Esophagus squamous epithelium (tissue), 5 donors: ENCODE data around the gene PIEZO1. TPM values are rescaled to one million over a fixed set of nuclear protein-coding genes. Genes with fewer than 3 reads are reported as not detected.

Source experiments
- DNase-seq: peaks from one replicate; lab custom pipeline; 2025; lab: John Stamatoyannopoulos, UW
- H3K27ac ChIP-seq, 4 donors: fragments of 200-600 bp; sonication (generic); one replicate each; pipeline ENCODE4 v1.5.1; 2016 to 2019; ENCODE audit warnings: mild to moderate bottlenecking in 1 of 4
- H3K27me3 ChIP-seq, 4 donors: fragments of 200-600 bp; sonication (generic); 1 replicate in 3 of 4; 2 replicates in 1 of 4; pipeline versions ENCODE4 v1.5.1 to v1.6.0; 2017 to 2021; ENCODE audit warnings: antibody characterized with exemption in 1 of 4
- H3K36me3 ChIP-seq, 3 donors: fragments of 200-600 bp; sonication (generic); one replicate each; pipeline ENCODE4 v1.5.1; 2016 to 2019
- H3K4me1 ChIP-seq, 3 donors: fragments of 200-600 bp; sonication (generic); one replicate each; pipeline ENCODE4 v1.5.1; 2017 to 2019
- H3K4me3 ChIP-seq, 4 donors: fragments of 200-600 bp; sonication (generic); 1 replicate in 3 of 4; 2 replicates in 1 of 4; pipeline ENCODE4 v1.5.1; 2016 to 2019; ENCODE audit warnings: mild to moderate bottlenecking in 2 of 4, moderate library complexity in 1 of 4
- H3K9me3 ChIP-seq, 3 donors: fragments of 200-600 bp; sonication (generic); one replicate each; pipeline ENCODE4 v1.5.1; 2016 to 2019
- CTCF ChIP-seq, 6 experiments: fragments of 450-650 bp in 4 of 6; fragments of 200-600 bp in 2 of 6; sonication (generic) in 2 of 6; IDR thresholded peaks; one replicate each; pipeline ENCODE4 v1.5.1; 2016 to 2019; ENCODE audit warnings: antibody characterized with exemption in 6 of 6, mild to moderate bottlenecking in 4 of 6, moderate library complexity in 4 of 6
- POLR2A ChIP-seq, 4 donors: fragments of 450-650 bp; IDR thresholded peaks; one replicate each; pipeline ENCODE4 v1.6.1; 2017; ENCODE audit warnings: antibody characterized with exemption in 4 of 4, mild to moderate bottlenecking in 4 of 4, moderate library complexity in 3 of 4
- WGBS, 2 donors: methylation state at CpG; one replicate each; pipeline ENCODE4 v1.1.5; 2018; 5-methylcytosine and 5-hydroxymethylcytosine counted together
- intact Hi-C: fragments of 100-400 bp; cut with DNase I; formaldehyde crosslinking; loops from one replicate; pipeline ENCODE4 v1.15.0; 2022
- total RNA-seq, 4 donors: library from RNA; depleted of rRNA; stranded (reverse); fragments of >200 nt; gene quantifications; one replicate each; pipeline ENCODE4 v1.1.0, GENCODE V29; 2016
- donor health status: DM: yes; HTN: yes; CAD: no.

The PIEZO1 gene
- total RNA-seq, 4 donors from 2014 or later = 46.0 to 131 (median 103) TPM

GRCh38 chr16:88813269-88814143 is 28.5 kb upstream of the PIEZO1 start:
- DNase-seq = no peak
- WGBS, 2 donors = 22 to 68% methylated on average over 12 to 21 of the region's 26 CpGs
- TF ChIP-seq CTCF (IDR thresholded peaks at IDR 0.05) (no peak), POLR2A (IDR thresholded peaks at IDR 0.05) (no peak)
- peak overlapping the region in 3 of 4 donors; percentile 92 to 98 (median 96) for H3K27ac ChIP-seq
- peaks cover 7 to 17% (median 10%) of the 10 kb centered on the region in 3 donors for H3K36me3 ChIP-seq
- intact Hi-C loops = loop anchor here (5.0 to 10.0 kb wide), 2 partner anchors 44 to 351 kb away; partner anchors contain the start of genes GALNS and TRAPPC2L
- H3K9me3 ChIP-seq = no peaks in the 10 kb centered on the region
- peaks cover 36 to 64% (median 41%) of the 10 kb centered on the region in 3 donors for H3K4me1 ChIP-seq
- H3K4me3 ChIP-seq = no peak overlapping the region
- no peaks in the 10 kb centered on the region for H3K27me3 ChIP-seq

DNA sequence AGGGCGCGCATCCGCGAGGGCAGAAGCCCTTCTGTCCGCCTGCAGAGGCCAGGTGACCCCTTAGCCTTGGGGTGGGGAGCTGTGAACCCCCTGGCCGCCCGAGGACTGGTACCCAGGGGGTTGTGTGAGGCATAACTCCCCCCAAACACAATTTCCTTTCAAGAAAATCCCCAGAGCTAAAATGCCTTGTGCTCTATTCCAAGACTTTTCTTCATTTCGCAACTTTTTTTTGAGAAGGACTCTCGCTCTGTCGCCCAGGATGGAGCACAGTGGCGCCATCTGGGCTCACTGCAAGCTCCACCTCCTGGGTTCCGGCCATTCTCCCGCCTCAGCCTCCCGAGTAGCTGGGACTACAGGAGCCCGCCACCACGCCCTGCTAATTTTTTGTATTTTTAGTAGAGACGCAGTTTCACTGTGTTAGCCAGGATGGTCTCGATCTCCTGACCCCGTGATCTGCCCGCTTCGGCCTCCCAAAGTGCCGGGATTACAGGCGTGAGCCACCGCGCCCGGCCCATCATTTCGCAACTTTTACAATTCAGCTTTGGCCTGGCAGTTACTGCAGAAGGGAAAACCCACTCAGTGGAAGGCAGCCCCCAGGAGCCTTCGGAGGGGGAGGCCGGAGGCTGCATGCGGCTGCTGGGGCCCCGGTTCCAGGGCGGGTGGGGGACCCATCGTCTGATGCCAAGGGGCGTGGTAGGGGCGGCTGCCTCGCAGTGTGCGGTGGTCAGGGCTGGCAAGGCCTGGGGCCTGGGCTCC is 27.7 kb upstream of the PIEZO1 start:
- DNase-seq = no peak
- Histone ChIP-seq H3K27ac (peak overlapping the region; percentile 92 to 98 (median 94)), H3K4me1 (peaks cover 36 to 66% (median 41%) of the 10 kb centered on the region in 3 donors), H3K4me3 (peak overlapping the region; percentile 64 to 99 (median 74)), H3K27me3 (no peaks in the 10 kb centered on the region), H3K9me3 (no peaks in the 10 kb centered on the region), H3K36me3 (peaks cover 7 to 25% (median 14%) of the 10 kb centered on the region in 3 donors)
- WGBS, 2 donors = 24 to 43% methylated on average over 14 to 18 of the region's 37 CpGs
- intact Hi-C loops = loop anchor here (5.0 to 10.0 kb wide), 2 partner anchors 45 to 352 kb away; partner anchors contain the start of genes GALNS and TRAPPC2L
- TF ChIP-seq POLR2A (IDR thresholded peaks at IDR 0.05) (no peak), CTCF (IDR thresholded peaks at IDR 0.05) (peak in 1 of 6 experiments; percentile 1)

DNA sequence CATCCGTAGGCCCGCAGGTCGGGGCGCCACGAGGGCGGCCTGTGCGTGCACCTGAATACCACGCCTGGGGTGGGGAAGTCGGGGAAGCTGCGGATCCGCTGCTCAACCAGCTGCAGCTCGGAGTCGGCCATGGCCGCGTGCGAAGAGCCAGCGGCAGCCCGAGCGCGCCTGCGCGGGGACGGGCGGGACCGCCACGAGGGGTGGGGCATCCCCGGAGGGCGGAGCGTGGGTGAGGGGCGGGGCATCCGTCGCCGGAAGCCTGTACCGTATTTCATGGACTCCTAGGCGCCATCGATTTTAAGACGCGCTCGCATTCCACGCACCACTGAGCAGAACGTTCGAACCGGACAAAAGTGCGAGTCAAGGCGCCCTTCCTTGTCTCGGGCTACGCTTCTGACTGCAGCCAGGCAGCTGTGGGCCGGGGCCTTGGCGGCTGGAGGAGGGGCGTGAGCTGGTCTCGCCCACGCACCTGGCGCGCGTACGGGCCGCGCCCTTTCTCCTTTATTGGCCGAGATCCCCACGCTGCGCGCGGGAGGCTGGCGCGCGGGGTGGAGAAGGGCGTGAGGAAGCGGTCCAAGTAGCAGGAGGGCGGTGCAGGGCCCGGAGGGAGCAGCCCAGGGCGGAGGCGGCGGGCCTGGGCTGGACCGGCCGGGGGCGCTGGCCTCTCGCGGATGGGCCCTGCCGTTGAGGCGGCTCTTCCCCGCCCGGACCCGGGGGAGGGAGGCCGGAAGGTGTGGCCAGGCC is 26.9 kb upstream of the PIEZO1 start, which contains the start of gene APRT:
Gene APRT, minus strand, starts transcription at position 160 of the 744 bp plus-strand sequence. Its CDS starts 29 bp downstream, at position 131.
- peak; percentile 50 for DNase-seq
- Histone ChIP-seq H3K27ac (peak within 1 kb of the TSS; percentile 92 to 98 (median 94)), H3K4me1 (peaks cover 34 to 66% (median 41%) of the 10 kb centered on the region in 3 donors), H3K4me3 (peak within 1 kb of the TSS; percentile 64 to 99 (median 74)), H3K36me3 (peaks cover 7 to 27% (median 14%) of the 10 kb centered on the region in 3 donors), H3K27me3 (no peaks in the 10 kb centered on the region), H3K9me3 (no peaks in the 10 kb centered on the region)
- 0% methylated on average over 5 of the region's 84 CpGs; no CpG with 5 or more reads in 1 of the 2 donors for WGBS, 2 donors
- intact Hi-C loops = loop anchor here (5.0 to 10.0 kb wide), 2 partner anchors 45 to 353 kb away; partner anchors contain the start of genes GALNS and TRAPPC2L
- peak in 2 of 4 donors; percentile 15 to 82 for TF ChIP-seq POLR2A (IDR thresholded peaks at IDR 0.05)
- peak in 5 of 6 experiments; percentile 8 to 39 (median 15) for TF ChIP-seq CTCF (IDR thresholded peaks at IDR 0.05)

DNA sequence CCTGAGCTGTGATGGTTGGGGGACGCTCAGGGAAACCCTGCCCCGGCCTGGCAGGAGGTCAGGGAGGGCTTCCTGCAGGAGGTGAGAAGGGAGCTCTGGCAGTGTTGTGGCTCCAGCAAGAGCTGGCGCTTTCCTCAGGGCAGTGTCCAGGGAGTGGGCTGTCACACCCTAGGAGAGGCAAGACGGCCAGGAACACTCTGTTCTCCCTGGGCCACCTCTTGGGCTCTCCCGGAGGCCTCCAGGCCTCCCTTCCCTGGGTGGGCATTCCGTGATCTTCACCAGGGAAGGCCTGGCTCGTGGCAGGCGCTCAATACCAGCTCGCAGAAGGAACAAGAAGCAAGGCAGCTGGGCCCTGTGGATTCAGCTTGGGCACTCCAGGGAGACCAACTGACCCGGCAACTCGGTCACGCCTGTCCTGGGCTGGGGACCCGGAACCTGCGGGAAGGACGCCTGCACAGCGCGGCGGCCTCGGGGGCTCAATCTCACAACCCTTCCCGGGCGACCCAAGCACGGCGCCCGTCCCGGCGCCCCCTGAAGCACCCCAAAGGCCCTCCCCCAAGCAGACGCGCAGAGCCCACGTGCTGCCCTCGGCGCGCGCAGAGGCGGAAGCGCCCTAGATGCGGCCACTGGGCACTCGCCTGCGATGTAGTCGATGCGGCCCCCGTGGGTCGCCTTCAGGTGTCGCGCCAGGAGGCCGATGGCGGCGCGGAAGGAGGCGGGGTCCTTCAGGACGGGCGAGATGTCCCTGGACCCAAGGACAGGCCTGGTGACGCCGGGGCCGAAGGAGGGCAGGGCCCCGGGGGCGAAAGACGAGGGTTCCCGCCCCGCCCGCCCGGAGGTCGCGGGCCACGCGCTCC is 26.1 kb upstream of the PIEZO1 start:
- H3K9me3 ChIP-seq = no peaks in the 10 kb centered on the region
- peak in 2 of 4 donors; percentile 72 to 85 for TF ChIP-seq POLR2A (IDR thresholded peaks at IDR 0.05)
- no peak for TF ChIP-seq CTCF (IDR thresholded peaks at IDR 0.05)
- DNase-seq = no peak
- WGBS, 2 donors = 3 to 10% methylated on average over 2 to 11 of the region's 65 CpGs
- H3K27ac ChIP-seq = peak overlapping the region; percentile 92 to 98 (median 94)
- peak overlapping the region; percentile 64 to 99 (median 74) for H3K4me3 ChIP-seq
- peaks cover 30 to 65% (median 35%) of the 10 kb centered on the region in 3 donors for H3K4me1 ChIP-seq
- no peaks in the 10 kb centered on the region for H3K27me3 ChIP-seq
- intact Hi-C loops = loop anchor here (5.0 to 10.0 kb wide), 2 partner anchors 46 to 354 kb away; partner anchors contain the start of genes GALNS and TRAPPC2L
- peaks cover 7 to 27% (median 14%) of the 10 kb centered on the region in 3 donors for H3K36me3 ChIP-seq
